Lung (tissue), 12 donors: ENCODE data around the gene LSS. TPM values are rescaled to one million over a fixed set of nuclear protein-coding genes. Genes with fewer than 3 reads are reported as not detected.
"Not testable (repeated sequence)": the region's sequence is repeated elsewhere in the genome, so short reads cannot be mapped to it uniquely, and the experiment has no call there.

Source experiments
- ATAC-seq: fragments of 200-7000 bp; cut with Tn5 transposase; one replicate; pipeline ENCODE4 v1.9.1; 2020; ENCODE audit warnings: moderate number of reproducible peaks; ENCODE audit not compliant: insufficient read depth, low FRiP score
- DNase-seq, 3 donors: peaks; one replicate each; pipeline ENCODE4 v3.0.0-alpha.2; 2013 to 2017
- H3K27ac ChIP-seq, 2 donors: one replicate each; pipeline ENCODE4 v1.5.1; 2013; ENCODE audit warnings: mild to moderate bottlenecking in 2 of 2, moderate library complexity in 2 of 2, control low read depth in 1 of 2, inconsistent platforms in 1 of 2, low read depth in 1 of 2, low read length in 1 of 2
- H3K27me3 ChIP-seq, 3 donors: one replicate each; pipeline ENCODE4 v1.5.1; 2013; ENCODE audit warnings: low read length in 2 of 3; ENCODE audit not compliant: control insufficient read depth in 3 of 3, insufficient read depth in 3 of 3
- H3K36me3 ChIP-seq, 4 donors: one replicate each; pipeline ENCODE4 v1.5.1; 2013; ENCODE audit warnings: low read length in 4 of 4, mild to moderate bottlenecking in 1 of 4, moderate library complexity in 1 of 4; ENCODE audit not compliant: control insufficient read depth in 4 of 4, insufficient read depth in 4 of 4
- H3K4me1 ChIP-seq, 5 donors: one replicate each; pipeline ENCODE4 v1.5.1; 2013; ENCODE audit warnings: low read length in 5 of 5, mild to moderate bottlenecking in 2 of 5, moderate library complexity in 1 of 5; ENCODE audit not compliant: control insufficient read depth in 5 of 5, insufficient read depth in 5 of 5
- H3K4me3 ChIP-seq: one replicate; pipeline ENCODE4 v1.5.1; 2013; ENCODE audit warnings: mild to moderate bottlenecking, control low read depth, moderate library complexity
- H3K9ac ChIP-seq, 2 donors: one replicate each; pipeline ENCODE4 v1.5.1; 2013; ENCODE audit warnings: low read length in 2 of 2, control low read depth in 1 of 2; ENCODE audit not compliant: insufficient read depth in 1 of 2
- H3K9me3 ChIP-seq, 4 donors: one replicate each; pipeline ENCODE4 v1.5.1; 2013; ENCODE audit warnings: low read length in 3 of 4, mild to moderate bottlenecking in 1 of 4, moderate library complexity in 1 of 4; ENCODE audit not compliant: control insufficient read depth in 4 of 4, insufficient read depth in 3 of 4
- WGBS, 2 donors: extraction: QIAGEN DNeasy Blood & Tissue Kit; methylation state at CpG; one replicate each; pipeline ENCODE4 v1.1.7; 2013; 5-methylcytosine and 5-hydroxymethylcytosine counted together
- polyA plus RNA-seq, 2 donors: library from polyadenylated mRNA; stranded (reverse); fragments of 200-250 nt; gene quantifications; one replicate each; pipeline ENCODE4 v1.2.1, GENCODE V29; 2013
- total RNA-seq, 2 donors: library from RNA; depleted of rRNA in 1 of 2; stranded (reverse); fragments of >200 nt in 1 of 2; gene quantifications; one replicate each; pipeline ENCODE4 v1.2.1, GENCODE V29; 2014 to 2021
- TF ChIP-seq, protein P1 (sequence below): IDR thresholded peaks from 2 replicates; pipeline ENCODE4 v1.5.1; 2012; ENCODE audit warnings: mild to moderate bottlenecking; ENCODE audit errors: control extremely low read depth, extremely low read depth
- donor health status: control.
- donor health status: control.
- donor health status: Bipolar disorder and iron deficiency.
- donor health status: healthy.
- donor health status: DM: yes; HTN: yes; CAD: no.

Gene LSS
- total and polyA plus RNA-seq, 4 donors = 54.6 to 152 (median 98.8) TPM

DNA sequence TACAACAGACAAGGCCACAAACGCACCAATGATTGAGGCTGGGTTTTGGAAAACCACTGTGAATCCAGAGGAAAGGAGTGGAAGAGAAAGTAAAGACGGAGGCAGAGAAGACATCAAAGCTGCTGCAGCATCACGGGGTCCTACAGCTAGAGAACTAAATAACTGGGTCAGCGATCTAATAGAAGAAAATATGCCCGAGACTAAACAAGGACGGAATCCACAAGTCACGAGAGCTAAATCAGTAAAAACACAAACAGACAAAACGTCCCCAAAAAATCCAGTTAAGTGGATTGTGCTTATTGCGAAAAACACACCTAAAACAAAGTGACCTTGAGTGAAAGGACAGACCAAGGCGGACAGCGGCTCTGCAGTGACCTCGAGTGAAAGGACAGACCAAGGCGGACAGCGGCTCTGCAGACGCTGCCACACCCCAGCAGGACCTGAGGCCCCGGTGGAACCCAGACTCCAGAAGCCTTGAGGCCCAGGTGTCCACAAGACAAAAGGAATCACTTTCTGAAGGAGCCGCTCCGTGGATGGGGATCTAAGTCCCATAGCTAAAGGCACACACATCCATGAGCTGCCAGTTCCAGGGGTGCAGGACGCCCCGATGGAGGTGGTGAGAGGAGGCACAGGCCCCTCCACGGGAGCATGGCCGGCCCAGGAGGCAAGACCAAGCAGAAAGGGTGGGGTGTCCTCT lies 79.2 kb downstream of the LSS start:
- TF ChIP-seq, protein P1, sequence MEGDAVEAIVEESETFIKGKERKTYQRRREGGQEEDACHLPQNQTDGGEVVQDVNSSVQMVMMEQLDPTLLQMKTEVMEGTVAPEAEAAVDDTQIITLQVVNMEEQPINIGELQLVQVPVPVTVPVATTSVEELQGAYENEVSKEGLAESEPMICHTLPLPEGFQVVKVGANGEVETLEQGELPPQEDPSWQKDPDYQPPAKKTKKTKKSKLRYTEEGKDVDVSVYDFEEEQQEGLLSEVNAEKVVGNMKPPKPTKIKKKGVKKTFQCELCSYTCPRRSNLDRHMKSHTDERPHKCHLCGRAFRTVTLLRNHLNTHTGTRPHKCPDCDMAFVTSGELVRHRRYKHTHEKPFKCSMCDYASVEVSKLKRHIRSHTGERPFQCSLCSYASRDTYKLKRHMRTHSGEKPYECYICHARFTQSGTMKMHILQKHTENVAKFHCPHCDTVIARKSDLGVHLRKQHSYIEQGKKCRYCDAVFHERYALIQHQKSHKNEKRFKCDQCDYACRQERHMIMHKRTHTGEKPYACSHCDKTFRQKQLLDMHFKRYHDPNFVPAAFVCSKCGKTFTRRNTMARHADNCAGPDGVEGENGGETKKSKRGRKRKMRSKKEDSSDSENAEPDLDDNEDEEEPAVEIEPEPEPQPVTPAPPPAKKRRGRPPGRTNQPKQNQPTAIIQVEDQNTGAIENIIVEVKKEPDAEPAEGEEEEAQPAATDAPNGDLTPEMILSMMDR = no peak
- ATAC-seq = no peak
- peak in 1 of 3 donors; percentile 9 for DNase-seq
- no peaks in the 10 kb centered on the region for H3K27me3 ChIP-seq
- no peak overlapping the region for H3K27ac ChIP-seq
- H3K4me1 ChIP-seq = peaks cover 0 to 13% (median 6%) of the 10 kb centered on the region in 5 donors
- no peak overlapping the region for H3K4me3 ChIP-seq
- H3K36me3 ChIP-seq = no peaks in the 10 kb centered on the region
- WGBS, 2 donors = 86 to 90% methylated on average over 22 of the region's 22 CpGs
- H3K9me3 ChIP-seq = no peaks in the 10 kb centered on the region
- no peak overlapping the region for H3K9ac ChIP-seq

DNA sequence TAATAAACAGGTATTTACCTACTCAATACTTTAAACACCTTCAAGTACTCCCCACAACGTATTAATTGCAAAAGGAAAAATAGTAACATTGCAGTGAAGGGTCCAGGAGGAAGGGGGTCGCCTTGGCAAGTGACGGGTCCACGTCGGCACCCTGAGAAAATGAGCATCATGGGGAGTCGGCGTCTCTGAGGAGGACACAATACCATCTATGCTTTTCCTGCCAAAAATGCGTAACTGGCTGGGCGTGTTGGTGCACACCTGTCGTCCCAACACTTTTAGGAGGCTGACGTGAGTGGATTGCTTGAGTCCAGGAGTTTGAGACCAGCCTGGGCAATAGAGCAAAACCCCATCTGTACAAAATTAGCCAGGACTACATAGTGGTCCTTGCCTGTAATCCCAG lies 80.5 kb downstream of the LSS start:
- Histone ChIP-seq H3K4me1 (peaks cover 0 to 13% (median 0%) of the 10 kb centered on the region in 5 donors), H3K27me3 (no peaks in the 10 kb centered on the region), H3K36me3 (no peaks in the 10 kb centered on the region), H3K4me3 (no peak overlapping the region), H3K9ac (no peak overlapping the region), H3K9me3 (no peaks in the 10 kb centered on the region), H3K27ac (no peak overlapping the region)
- DNase-seq (no peak), ATAC-seq (no peak)
- TF ChIP-seq, protein P1 = no peak
- 89 to 94% methylated on average over 11 of the region's 11 CpGs for WGBS, 2 donors

DNA sequence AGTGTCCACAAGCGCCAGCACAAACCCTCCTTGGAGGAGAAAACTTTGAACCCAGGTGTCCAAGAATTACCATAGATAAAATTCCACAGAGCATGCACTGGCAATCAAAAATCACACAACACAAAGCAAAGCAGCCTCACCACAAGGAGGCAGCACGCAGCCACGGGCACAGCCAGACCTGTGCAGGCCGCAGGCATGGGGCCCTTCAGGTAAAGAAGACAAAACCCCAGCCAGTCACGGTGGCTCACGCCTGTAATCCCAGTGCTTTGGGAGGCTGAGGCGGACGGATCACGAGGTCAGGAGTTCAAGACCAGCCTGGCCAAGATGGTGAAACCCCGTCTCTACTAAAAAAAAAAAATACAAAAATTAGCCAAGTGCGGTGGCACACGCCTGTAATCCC lies 81.1 kb downstream of the LSS start:
- H3K9me3 ChIP-seq, H3K9ac ChIP-seq, H3K36me3 ChIP-seq, H3K4me1 ChIP-seq, ATAC-seq, H3K27me3 ChIP-seq, H3K27ac ChIP-seq, H3K4me3 ChIP-seq: not testable (repeated sequence)
- peak in 1 of 3 donors; percentile 15 for DNase-seq
- 75 to 77% methylated on average over 12 of the region's 12 CpGs for WGBS, 2 donors

DNA sequence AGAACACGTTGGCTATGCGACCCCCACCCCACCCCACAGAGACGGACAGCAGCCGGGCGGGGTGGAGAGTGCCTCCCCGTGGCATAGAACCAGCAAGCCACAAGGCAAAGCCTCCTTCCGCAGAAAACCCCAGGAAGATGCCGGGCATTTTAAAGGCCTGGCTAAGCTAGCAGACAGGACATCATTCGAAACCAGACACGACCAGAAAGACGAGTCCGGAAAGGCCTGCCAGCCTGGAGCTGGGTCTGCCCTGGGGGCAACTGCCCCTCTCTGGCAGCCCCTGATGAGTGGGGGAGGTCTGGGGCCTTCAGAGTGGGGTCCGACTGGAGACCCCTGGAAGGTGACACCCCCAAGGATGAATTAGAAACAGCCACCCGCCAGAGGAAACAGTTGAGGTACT lies 81.7 kb downstream of the LSS start:
- peak in 1 of 3 donors; percentile 4 for DNase-seq
- Histone ChIP-seq H3K4me3 (no peak overlapping the region), H3K9ac (no peak overlapping the region), H3K27ac (no peak overlapping the region), H3K36me3 (no peaks in the 10 kb centered on the region), H3K9me3 (no peaks in the 10 kb centered on the region), H3K27me3 (no peaks in the 10 kb centered on the region), H3K4me1 (peaks cover 0 to 6% (median 0%) of the 10 kb centered on the region in 5 donors)
- WGBS, 2 donors = 83 to 89% methylated on average over 14 of the region's 14 CpGs
- ATAC-seq = no peak
- TF ChIP-seq, protein P1 = no peak
